ENCODE results near the gene POLD2. TPM values are rescaled to one million over a fixed set of nuclear protein-coding genes. Genes with fewer than 3 reads are reported as not detected.

Gene POLD2
- total RNA-seq, 1 donor from 2014 or later = 78.0 TPM

DNA sequence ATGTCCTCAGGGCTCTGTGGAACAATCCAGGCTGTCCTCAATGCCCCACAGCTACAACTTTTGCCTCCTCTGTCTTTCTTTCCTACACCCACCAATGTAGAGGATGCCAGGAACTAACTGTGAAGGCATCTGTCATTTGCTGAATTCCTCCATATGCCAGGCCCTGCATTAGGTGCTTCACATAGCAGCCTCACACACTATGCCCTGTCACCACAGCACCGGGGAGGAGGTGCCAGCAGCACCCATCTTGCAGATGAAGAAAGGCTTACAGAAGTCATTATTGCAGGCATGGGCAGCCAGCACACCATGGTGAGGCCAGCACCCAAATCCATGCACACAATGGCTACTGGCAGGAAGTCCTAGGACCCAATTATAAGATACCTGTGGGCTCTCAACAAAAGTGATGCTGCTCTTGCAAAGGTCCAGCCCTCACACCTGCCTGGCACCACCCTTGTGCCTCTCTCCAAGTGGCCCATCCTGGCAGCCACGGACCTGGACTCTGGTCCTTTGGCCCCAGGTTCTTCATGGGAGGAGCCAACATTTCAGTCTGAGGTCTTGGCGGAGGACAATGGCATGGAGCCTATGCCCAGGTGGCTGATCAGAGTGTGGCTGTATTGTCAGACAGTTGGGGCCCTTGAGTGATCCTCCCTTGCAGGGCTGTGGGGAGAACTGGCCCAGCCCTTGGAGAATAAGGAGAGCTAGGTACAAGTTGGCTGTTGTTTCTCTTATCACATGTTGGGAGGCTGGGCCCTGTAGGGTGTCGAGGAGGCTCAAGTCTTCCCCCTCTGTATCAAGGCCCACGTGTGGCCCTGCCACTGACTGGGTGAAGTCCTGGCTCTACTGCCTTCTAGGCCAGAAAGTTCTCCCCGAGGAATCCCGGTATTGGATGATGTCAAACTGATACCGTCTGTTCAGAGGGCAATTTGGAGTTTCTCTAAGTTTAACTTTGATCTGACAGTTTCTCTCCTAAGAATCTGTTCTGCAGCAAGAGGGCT lies 32.1 kb upstream of the POLD2 start:
- Histone ChIP-seq H3K9me3 (replicated peaks) (no peaks in the 10 kb centered on the region), H3K4me3 (no peak overlapping the region), H3K27ac (replicated peaks) (no peak overlapping the region), H3K4me1 (peaks cover 13% of the 10 kb centered on the region), H3K27me3 (ENCODE audit: low read depth) (no peaks in the 10 kb centered on the region), H3K36me3 (no peaks in the 10 kb centered on the region)
- TF ChIP-seq, protein P1, sequence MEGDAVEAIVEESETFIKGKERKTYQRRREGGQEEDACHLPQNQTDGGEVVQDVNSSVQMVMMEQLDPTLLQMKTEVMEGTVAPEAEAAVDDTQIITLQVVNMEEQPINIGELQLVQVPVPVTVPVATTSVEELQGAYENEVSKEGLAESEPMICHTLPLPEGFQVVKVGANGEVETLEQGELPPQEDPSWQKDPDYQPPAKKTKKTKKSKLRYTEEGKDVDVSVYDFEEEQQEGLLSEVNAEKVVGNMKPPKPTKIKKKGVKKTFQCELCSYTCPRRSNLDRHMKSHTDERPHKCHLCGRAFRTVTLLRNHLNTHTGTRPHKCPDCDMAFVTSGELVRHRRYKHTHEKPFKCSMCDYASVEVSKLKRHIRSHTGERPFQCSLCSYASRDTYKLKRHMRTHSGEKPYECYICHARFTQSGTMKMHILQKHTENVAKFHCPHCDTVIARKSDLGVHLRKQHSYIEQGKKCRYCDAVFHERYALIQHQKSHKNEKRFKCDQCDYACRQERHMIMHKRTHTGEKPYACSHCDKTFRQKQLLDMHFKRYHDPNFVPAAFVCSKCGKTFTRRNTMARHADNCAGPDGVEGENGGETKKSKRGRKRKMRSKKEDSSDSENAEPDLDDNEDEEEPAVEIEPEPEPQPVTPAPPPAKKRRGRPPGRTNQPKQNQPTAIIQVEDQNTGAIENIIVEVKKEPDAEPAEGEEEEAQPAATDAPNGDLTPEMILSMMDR (IDR thresholded peaks at IDR 0.05; ENCODE audit: borderline replicate concordance) = no peak
- intact Hi-C loops (cut with micrococcal nuclease) = no loop called here
- DNase-seq = no peak

DNA sequence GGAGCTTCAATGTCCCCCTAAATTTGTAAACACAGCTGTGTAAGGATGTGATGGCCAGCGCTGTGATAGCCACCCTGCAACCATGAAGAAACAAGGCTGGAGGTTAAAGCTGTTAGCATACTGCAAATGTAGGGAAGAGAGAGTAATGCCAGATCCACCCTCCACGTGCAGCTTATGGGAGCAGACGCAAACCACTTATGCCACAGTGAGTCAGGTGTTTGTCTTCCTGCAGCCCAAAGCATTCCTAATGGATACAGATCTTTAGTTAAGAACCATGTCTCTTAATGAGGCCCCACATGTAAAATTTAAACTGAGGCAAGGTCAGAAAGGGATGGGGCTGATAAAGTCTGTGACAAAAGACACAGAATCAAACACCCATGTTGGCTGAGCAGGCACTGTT lies 31.4 kb upstream of the POLD2 start:
- Histone ChIP-seq H3K27me3 (ENCODE audit: low read depth) (no peaks in the 10 kb centered on the region), H3K4me1 (peaks cover 8% of the 10 kb centered on the region), H3K4me3 (no peak overlapping the region), H3K36me3 (no peaks in the 10 kb centered on the region), H3K9me3 (replicated peaks) (no peaks in the 10 kb centered on the region), H3K27ac (replicated peaks) (no peak overlapping the region)
- intact Hi-C loops (cut with micrococcal nuclease) = no loop called here
- TF ChIP-seq, protein P1 (IDR thresholded peaks at IDR 0.05; ENCODE audit: borderline replicate concordance) = no peak
- DNase-seq = no peak

DNA sequence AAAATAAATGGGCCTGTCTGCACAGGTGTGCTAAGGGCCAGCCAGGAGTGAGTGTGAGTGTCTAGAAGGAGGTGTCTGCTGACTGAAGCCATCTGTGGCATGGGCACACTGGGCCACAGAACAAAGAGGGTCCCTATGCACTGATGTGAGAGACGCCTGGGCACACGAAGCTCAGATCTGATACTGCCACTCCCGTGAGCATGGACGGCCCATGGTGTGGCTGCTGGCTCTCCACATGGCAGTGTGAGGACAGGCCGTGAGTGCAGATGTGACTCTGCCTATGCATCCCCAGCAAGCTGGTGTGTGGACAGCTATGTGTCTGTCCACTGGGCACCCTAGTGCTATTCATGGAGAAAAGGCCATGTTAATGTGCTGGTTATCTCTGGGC lies 30.6 kb upstream of the POLD2 start:
- Histone ChIP-seq H3K27ac (replicated peaks) (no peak overlapping the region), H3K4me1 (peaks cover under 1% of the 10 kb centered on the region), H3K27me3 (ENCODE audit: low read depth) (no peaks in the 10 kb centered on the region), H3K9me3 (replicated peaks) (no peaks in the 10 kb centered on the region), H3K36me3 (no peaks in the 10 kb centered on the region), H3K4me3 (no peak overlapping the region)
- intact Hi-C loops (cut with micrococcal nuclease) = no loop called here
- DNase-seq = no peak
- TF ChIP-seq, protein P1 (IDR thresholded peaks at IDR 0.05; ENCODE audit: borderline replicate concordance) = no peak

DNA sequence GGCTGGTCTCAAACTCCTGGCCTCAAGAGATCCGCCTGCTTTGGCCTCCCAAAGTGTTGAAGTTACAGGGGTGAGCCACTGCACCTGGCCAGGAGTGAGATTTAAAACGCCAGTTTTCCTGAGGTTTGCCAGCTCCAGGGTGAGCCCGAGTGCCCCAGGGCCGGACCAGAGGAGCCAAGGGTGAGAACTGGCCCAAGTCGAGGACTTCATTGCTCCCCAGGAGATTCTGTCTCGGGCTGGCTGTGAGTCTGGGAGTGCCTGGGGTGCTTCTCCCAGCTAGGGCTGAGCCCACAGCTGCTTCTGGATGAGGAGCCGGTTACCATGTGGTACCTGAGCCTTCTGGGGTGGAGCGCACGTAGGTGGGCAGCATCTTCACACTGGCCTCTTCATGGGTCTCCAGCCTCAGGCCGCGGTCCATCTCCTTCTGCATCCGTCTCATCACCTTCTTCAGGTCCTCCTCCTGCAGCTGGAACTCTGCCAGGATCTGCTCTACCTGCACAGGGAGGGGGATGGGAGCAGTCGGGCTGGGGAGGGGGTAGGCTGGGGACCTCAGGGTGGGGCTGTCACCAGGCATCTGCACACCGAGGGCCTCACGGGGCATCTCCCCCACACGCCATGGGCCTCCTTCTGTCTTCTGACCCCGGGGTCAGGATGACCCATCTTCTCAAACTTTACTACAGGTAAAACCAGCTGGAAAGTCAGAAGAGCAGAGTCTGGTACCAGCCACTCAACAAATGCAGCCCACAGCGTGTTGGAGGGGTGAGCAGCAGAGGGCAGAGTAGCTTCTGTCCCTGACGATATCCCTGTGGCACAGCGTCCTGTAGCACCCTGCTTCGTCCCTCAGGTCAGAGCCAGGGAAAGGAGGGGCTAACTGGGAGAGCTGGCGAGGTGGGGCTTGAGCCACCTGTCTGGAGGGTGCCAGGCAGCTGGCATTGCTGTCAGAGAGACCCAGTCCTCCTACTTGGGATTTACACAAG lies 29.9 kb upstream of the POLD2 start:
- no peak for DNase-seq
- Histone ChIP-seq H3K4me3 (no peak overlapping the region), H3K36me3 (no peaks in the 10 kb centered on the region), H3K4me1 (no peaks in the 10 kb centered on the region), H3K27ac (replicated peaks) (no peak overlapping the region), H3K27me3 (ENCODE audit: low read depth) (no peaks in the 10 kb centered on the region), H3K9me3 (replicated peaks) (no peaks in the 10 kb centered on the region)
- intact Hi-C loops (cut with micrococcal nuclease) = no loop called here
- TF ChIP-seq, protein P1 (IDR thresholded peaks at IDR 0.05; ENCODE audit: borderline replicate concordance) = peak; percentile 26

DNA sequence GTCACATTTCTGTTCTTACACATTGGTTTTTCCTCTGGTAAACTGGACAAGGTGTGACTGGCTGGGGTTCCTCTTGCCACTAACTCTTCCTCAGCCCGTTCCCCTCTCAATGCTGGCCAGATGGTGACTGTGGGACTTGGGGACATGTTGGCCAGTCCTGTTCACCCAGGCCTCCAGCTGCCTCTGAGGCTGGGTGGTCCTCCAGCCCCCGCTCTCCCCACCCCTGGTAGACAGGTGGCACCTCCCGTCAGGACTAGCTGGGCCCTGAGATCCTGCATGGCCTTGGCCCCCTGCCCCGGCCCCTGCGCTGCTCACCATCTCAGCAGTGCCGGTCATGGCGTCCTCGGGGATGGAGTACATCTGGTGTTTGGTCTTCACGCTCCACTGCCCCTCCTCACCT lies 28.6 kb upstream of the POLD2 start:
- H3K36me3 ChIP-seq = no peaks in the 10 kb centered on the region
- TF ChIP-seq, protein P1 (IDR thresholded peaks at IDR 0.05; ENCODE audit: borderline replicate concordance) = no peak
- no peak overlapping the region for H3K4me3 ChIP-seq
- intact Hi-C loops (cut with micrococcal nuclease) = no loop called here
- H3K27me3 ChIP-seq (ENCODE audit: low read depth) = peaks cover 7% of the 10 kb centered on the region
- no peak overlapping the region for H3K27ac ChIP-seq (replicated peaks)
- DNase-seq = no peak
- H3K4me1 ChIP-seq = no peaks in the 10 kb centered on the region
- no peaks in the 10 kb centered on the region for H3K9me3 ChIP-seq (replicated peaks)

Measured in left ventricle myocardium inferior (tissue), 1 donor.